ENCODE data around the gene HOXA10. TPM values are rescaled to one million over a fixed set of nuclear protein-coding genes. Genes with fewer than 3 reads are reported as not detected.

The HOXA10 gene
- total RNA-seq, 1 experiment from 2014 or later, result not detected

DNA sequence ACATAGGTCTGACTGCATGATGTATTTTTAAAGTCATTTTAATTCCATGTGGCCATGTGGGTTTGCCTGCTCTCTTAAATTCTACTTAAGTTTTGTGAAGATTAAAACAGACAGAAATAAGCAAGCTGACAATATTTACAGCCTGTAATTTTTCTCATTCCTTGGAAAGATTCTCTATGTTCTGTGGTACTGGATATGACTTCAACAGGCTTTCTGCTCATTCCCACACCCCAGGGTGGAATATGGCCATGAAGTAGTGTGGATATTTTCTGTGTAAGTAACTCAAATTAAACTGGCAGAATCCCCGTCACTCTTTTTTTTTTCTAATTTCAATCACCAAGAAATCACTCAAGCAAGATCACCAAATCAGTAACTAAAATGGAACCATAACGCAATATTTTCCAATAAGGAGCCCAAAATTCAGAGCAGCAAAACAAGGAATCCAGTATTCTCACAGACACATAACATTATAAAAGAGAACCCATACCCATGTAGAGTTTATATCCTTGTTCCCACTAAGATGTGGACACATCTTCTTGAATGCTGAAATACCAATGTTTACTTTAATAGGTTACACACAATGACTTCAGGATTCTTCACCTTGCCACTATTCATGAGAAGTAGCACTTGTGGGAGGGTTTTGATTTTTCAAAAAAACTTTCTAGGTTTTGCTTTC lies 36.3 kb downstream of the HOXA10 start:
- Mint-ChIP-seq H3K27me3 (ENCODE audit: low read depth) (peaks cover 100% of the 10 kb centered on the region), H3K27ac (no peak overlapping the region)
- no peak overlapping the region for H3K27ac ChIP-seq (ENCODE audit: insufficient read length, low read depth, low read length)

More for the DNA sequence above, 36.3 kb downstream of the HOXA10 start:
- H3K4me1 ChIP-seq (ENCODE audit: insufficient read depth, low read length), result no peaks in the 10 kb centered on the region
- Mint-ChIP-seq H3K4me1 (peaks cover 6 to 7% of the 10 kb centered on the region in 2 experiments), H3K36me3 (ENCODE audit: insufficient read depth in 1 of 3, low read depth in 3 of 3) (no peaks in the 10 kb centered on the region; a peak in 1 of 7 replicates), H3K9me3 (peaks cover 0 to 21% of the 10 kb centered on the region in 2 experiments; a peak in 4 of 5 replicates), H3K4me3 (no peak overlapping the region)
- no peak overlapping the region for H3T11ph ChIP-seq (ENCODE audit: low read length)
- H3K79me1 ChIP-seq (ENCODE audit: insufficient read depth, low read depth, low read length, poor library complexity, severe bottlenecking), result no peaks in the 10 kb centered on the region
- H2AK5ac ChIP-seq (ENCODE audit: insufficient read length, low read length), result no peak overlapping the region
- no peak overlapping the region for H2BK120ac ChIP-seq (ENCODE audit: low read depth, low read length, poor library complexity, severe bottlenecking)
- H3K4ac ChIP-seq (ENCODE audit: low read depth, low read length), result no peak overlapping the region
- H4K91ac ChIP-seq (ENCODE audit: insufficient read length, low read depth, low read length), result no peak overlapping the region
- no peak overlapping the region for H3K9ac ChIP-seq (ENCODE audit: extremely low read depth, insufficient read length, low read length)
- no peak overlapping the region for H2BK5ac ChIP-seq (ENCODE audit: insufficient read length, low read length)
- no peak for TF ChIP-seq CTCF (conservative IDR thresholded peaks at IDR 0.05)
- WGBS (ENCODE audit: extremely low coverage, insufficient read length, low lambda C conversion rate), result no CpG with 5 or more reads among the region's 2 CpGs
- no peaks in the 10 kb centered on the region for H3K9me3 ChIP-seq (ENCODE audit: control insufficient read depth, low read depth, low read length)
- H2BK20ac ChIP-seq (ENCODE audit: low read depth, low read length, poor library complexity, severe bottlenecking), result no peak overlapping the region
- H3K14ac ChIP-seq (ENCODE audit: insufficient read depth, low read length), result no peak overlapping the region
- H3K4me2 ChIP-seq (ENCODE audit: insufficient read depth, insufficient read length, low read length), result no peak overlapping the region
- no peak overlapping the region for H4K5ac ChIP-seq (ENCODE audit: insufficient read length, low read depth, low read length)
- no peak overlapping the region for H3K18ac ChIP-seq (ENCODE audit: insufficient read length, low read depth, low read length)
- H4K20me1 ChIP-seq (ENCODE audit: control insufficient read depth, insufficient read depth, insufficient read length), result peaks cover 3% of the 10 kb centered on the region
- no peak overlapping the region for H3K23ac ChIP-seq (ENCODE audit: insufficient read length, low read depth, low read length)
- peaks cover 1% of the 10 kb centered on the region for H3K23me2 ChIP-seq (ENCODE audit: insufficient read length, low read depth, low read length, poor library complexity, severe bottlenecking)
- DNase-seq, result no peak
- no peaks in the 10 kb centered on the region for H3K79me2 ChIP-seq (ENCODE audit: insufficient read depth, low read length)
- no peak overlapping the region for H2AFZ ChIP-seq (ENCODE audit: low read length)
- no peak overlapping the region for H2BK12ac ChIP-seq (ENCODE audit: insufficient read length, low read depth, low read length)
- H2BK15ac ChIP-seq (ENCODE audit: low read depth, low read length), result no peak overlapping the region
- no peak overlapping the region for H4K8ac ChIP-seq (replicated peaks; ENCODE audit: insufficient read length, low read depth, low read length)
- peaks cover 100% of the 10 kb centered on the region for H3K27me3 ChIP-seq (ENCODE audit: insufficient read depth, low read length)
- H3K56ac ChIP-seq (ENCODE audit: insufficient read length, low read depth, low read length), result no peak overlapping the region
